ENCODE data around the gene ABHD3. TPM values are rescaled to one million over a fixed set of nuclear protein-coding genes. Genes with fewer than 3 reads are reported as not detected.
A peak's percentile ranks its signal among the peaks of the same experiment; 100 is the strongest.
"Not testable (repeated sequence)": the region's sequence is repeated elsewhere in the genome, so short reads cannot be mapped to it uniquely, and the experiment has no call there.

The ABHD3 gene
- total RNA-seq, 2 experiments from 2014 or later = 47.9 to 62.6 TPM

- H3K27ac Mint-ChIP-seq = no peak overlapping the region
- peaks cover 46% of the 10 kb centered on the region for H3K36me3 Mint-ChIP-seq
- DNase-seq (no peak), ATAC-seq (no peak)
- H3K27me3 Mint-ChIP-seq = no peaks in the 10 kb centered on the region
- H3K9me3 Mint-ChIP-seq (ENCODE audit: low read depth) = peaks cover 6% of the 10 kb centered on the region
- H3K4me1 Mint-ChIP-seq = peaks cover 24% of the 10 kb centered on the region
- CTCF ChIA-PET = interaction anchor here (2.3 kb wide), 1 partner anchor 86 kb away, joined by 6 read pairs; the partner anchor contains the start of gene ESCO1
- no peak overlapping the region for H3K4me3 Mint-ChIP-seq
These were observed 18.1 kb downstream of the ABHD3 start for GRCh38 chr18:21686282-21687105.

- not testable (repeated sequence) for H3K27ac Mint-ChIP-seq; ATAC-seq; H3K4me3 Mint-ChIP-seq; H3K9me3 Mint-ChIP-seq (ENCODE audit: low read depth); H3K27me3 Mint-ChIP-seq; DNase-seq
- CTCF ChIA-PET = interaction anchor here (1.2 to 2.3 kb wide), 2 partner anchors 19 to 85 kb away, joined by 3 to 6 read pairs; partner anchors contain the start of genes ABHD3 and ESCO1
- peaks cover 24% of the 10 kb centered on the region for H3K4me1 Mint-ChIP-seq
- peaks cover 38% of the 10 kb centered on the region for H3K36me3 Mint-ChIP-seq
These were observed 19.0 kb downstream of the ABHD3 start for GRCh38 chr18:21685556-21685981.

GRCh38 chr18:21684731-21685130 lies 19.8 kb downstream of the ABHD3 start:
- DNase-seq (no peak), ATAC-seq (no peak)
- peaks cover 3% of the 10 kb centered on the region for H3K9me3 Mint-ChIP-seq (ENCODE audit: low read depth)
- peaks cover 30% of the 10 kb centered on the region for H3K36me3 Mint-ChIP-seq
- H3K27ac Mint-ChIP-seq = peak overlapping the region; percentile 44
- H3K27me3 Mint-ChIP-seq = no peaks in the 10 kb centered on the region
- H3K4me3 Mint-ChIP-seq = no peak overlapping the region
- peaks cover 23% of the 10 kb centered on the region for H3K4me1 Mint-ChIP-seq
- CTCF ChIA-PET = interaction anchor here (1.2 to 2.3 kb wide), 2 partner anchors 20 to 84 kb away, joined by 3 to 6 read pairs; partner anchors contain the start of genes ABHD3 and ESCO1

- DNase-seq (peak; percentile 46), ATAC-seq (peak; percentile 95)
- Mint-ChIP-seq H3K27me3 (no peaks in the 10 kb centered on the region), H3K9me3 (ENCODE audit: low read depth) (no peaks in the 10 kb centered on the region), H3K4me3 (no peak overlapping the region), H3K36me3 (peaks cover 18% of the 10 kb centered on the region), H3K4me1 (peaks cover 16% of the 10 kb centered on the region), H3K27ac (no peak overlapping the region)
- CTCF ChIA-PET = interaction anchor here (1.2 to 1.7 kb wide), 4 partner anchors 8 to 82 kb away, joined by 4 to 15 read pairs (median 6); partner anchors contain the start of genes ABHD3, ESCO1 and SNRPD1
These were observed 22.1 kb downstream of the ABHD3 start for GRCh38 chr18:21682371-21683051.

- DNase-seq (no peak), ATAC-seq (no peak)
- no peak overlapping the region for H3K4me3 Mint-ChIP-seq
- H3K36me3 Mint-ChIP-seq = peaks cover 19% of the 10 kb centered on the region
- CTCF ChIA-PET = interaction anchor here (1.6 kb wide), 1 partner anchor 79 kb away, joined by 3 read pairs; the partner anchor contains the start of gene ESCO1
- no peak overlapping the region for H3K27ac Mint-ChIP-seq
- peaks cover 17% of the 10 kb centered on the region for H3K4me1 Mint-ChIP-seq
- no peaks in the 10 kb centered on the region for H3K9me3 Mint-ChIP-seq (ENCODE audit: low read depth)
- H3K27me3 Mint-ChIP-seq = no peaks in the 10 kb centered on the region
These were observed 24.4 kb downstream of the ABHD3 start for GRCh38 chr18:21680161-21680560.

- CTCF ChIA-PET = interaction anchor here (1.6 kb wide), 1 partner anchor 78 kb away, joined by 3 read pairs; the partner anchor contains the start of gene ESCO1
- Mint-ChIP-seq H3K9me3 (ENCODE audit: low read depth) (no peaks in the 10 kb centered on the region), H3K4me1 (peaks cover 9% of the 10 kb centered on the region), H3K4me3 (no peak overlapping the region), H3K36me3 (peaks cover 15% of the 10 kb centered on the region), H3K27ac (no peak overlapping the region), H3K27me3 (no peaks in the 10 kb centered on the region)
- ATAC-seq (no peak), DNase-seq (no peak)
These were observed 25.7 kb downstream of the ABHD3 start for GRCh38 chr18:21678859-21679258.

GRCh38 chr18:21675354-21675753 lies 29.2 kb downstream of the ABHD3 start:
- H3K4me3 Mint-ChIP-seq; H3K9me3 Mint-ChIP-seq (ENCODE audit: low read depth); CTCF ChIA-PET; H3K4me1 Mint-ChIP-seq; ATAC-seq; H3K27me3 Mint-ChIP-seq: not testable (repeated sequence)
- Mint-ChIP-seq H3K36me3 (peaks cover 21% of the 10 kb centered on the region), H3K27ac (peak overlapping the region; percentile 36)
- peak; percentile 51 for DNase-seq

GRCh38 chr18:21672521-21673267 lies 31.9 kb downstream of the ABHD3 start:
- ATAC-seq (no peak), DNase-seq (no peak)
- Mint-ChIP-seq H3K9me3 (ENCODE audit: low read depth) (no peaks in the 10 kb centered on the region), H3K4me3 (no peak overlapping the region), H3K4me1 (peaks cover 7% of the 10 kb centered on the region), H3K36me3 (peaks cover 14% of the 10 kb centered on the region), H3K27me3 (no peaks in the 10 kb centered on the region), H3K27ac (no peak overlapping the region)
- CTCF ChIA-PET = no interaction called here

GRCh38 chr18:21669736-21670285 lies 34.8 kb downstream of the ABHD3 start:
- no peak overlapping the region for H3K4me3 Mint-ChIP-seq
- no peak overlapping the region for H3K27ac Mint-ChIP-seq
- peaks cover 12% of the 10 kb centered on the region for H3K36me3 Mint-ChIP-seq
- ATAC-seq (no peak), DNase-seq (no peak)
- H3K27me3 Mint-ChIP-seq = no peaks in the 10 kb centered on the region
- H3K4me1 Mint-ChIP-seq = no peaks in the 10 kb centered on the region
- CTCF ChIA-PET = no interaction called here
- no peaks in the 10 kb centered on the region for H3K9me3 Mint-ChIP-seq (ENCODE audit: low read depth)

GRCh38 chr18:21664069-21664468 lies 40.5 kb downstream of the ABHD3 start:
- H3K4me3 Mint-ChIP-seq = no peak overlapping the region
- no peak overlapping the region for H3K27ac Mint-ChIP-seq
- peaks cover 22% of the 10 kb centered on the region for H3K36me3 Mint-ChIP-seq
- no peak for DNase-seq
- no peaks in the 10 kb centered on the region for H3K27me3 Mint-ChIP-seq
- no peak for ATAC-seq
- H3K4me1 Mint-ChIP-seq = peaks cover 11% of the 10 kb centered on the region
- H3K9me3 Mint-ChIP-seq (ENCODE audit: low read depth) = no peaks in the 10 kb centered on the region
- CTCF ChIA-PET = no interaction called here

- Mint-ChIP-seq H3K27ac (no peak overlapping the region), H3K36me3 (peaks cover 22% of the 10 kb centered on the region), H3K27me3 (no peaks in the 10 kb centered on the region), H3K4me3 (no peak overlapping the region), H3K4me1 (peaks cover 11% of the 10 kb centered on the region), H3K9me3 (ENCODE audit: low read depth) (no peaks in the 10 kb centered on the region)
- no peak for ATAC-seq
- CTCF ChIA-PET = no interaction called here
- no peak for DNase-seq
These were observed 41.0 kb downstream of the ABHD3 start for GRCh38 chr18:21663578-21663977.

GRCh38 chr18:21662581-21662980 lies 42.0 kb downstream of the ABHD3 start:
- ATAC-seq (no peak), DNase-seq (no peak)
- CTCF ChIA-PET = no interaction called here
- Mint-ChIP-seq H3K27me3 (no peaks in the 10 kb centered on the region), H3K4me3 (no peak overlapping the region), H3K27ac (no peak overlapping the region), H3K9me3 (ENCODE audit: low read depth) (no peaks in the 10 kb centered on the region), H3K4me1 (peaks cover 11% of the 10 kb centered on the region), H3K36me3 (peaks cover 24% of the 10 kb centered on the region)

- CTCF ChIA-PET = interaction anchor here (0.6 to 1.4 kb wide), 2 partner anchors 34 to 47 kb away, joined by 3 read pairs; no protein-coding TSS in a partner anchor
- peaks cover 32% of the 10 kb centered on the region for H3K36me3 Mint-ChIP-seq
- no peak for DNase-seq
- H3K4me3 Mint-ChIP-seq = no peak overlapping the region
- peak; percentile 57 for ATAC-seq
- H3K27ac Mint-ChIP-seq = no peak overlapping the region
- H3K9me3 Mint-ChIP-seq (ENCODE audit: low read depth) = no peaks in the 10 kb centered on the region
- H3K4me1 Mint-ChIP-seq = peaks cover 11% of the 10 kb centered on the region
- H3K27me3 Mint-ChIP-seq = no peaks in the 10 kb centered on the region
These were observed 44.5 kb downstream of the ABHD3 start for GRCh38 chr18:21660078-21660477.
